GM19240 (cell line): ENCODE data around the gene EIF4H.
A peak's percentile ranks its signal among the peaks of the same experiment; 100 is the strongest.
"Not testable (repeated sequence)": the region's sequence is repeated elsewhere in the genome, so short reads cannot be mapped to it uniquely, and the experiment has no call there.

Experiments used
- DNase-seq: peaks from one replicate; pipeline ENCODE4 v3.0.0; 2011; ENCODE audit warnings: low spot score; ENCODE audit not compliant: insufficient read length

The EIF4H gene

DNA sequence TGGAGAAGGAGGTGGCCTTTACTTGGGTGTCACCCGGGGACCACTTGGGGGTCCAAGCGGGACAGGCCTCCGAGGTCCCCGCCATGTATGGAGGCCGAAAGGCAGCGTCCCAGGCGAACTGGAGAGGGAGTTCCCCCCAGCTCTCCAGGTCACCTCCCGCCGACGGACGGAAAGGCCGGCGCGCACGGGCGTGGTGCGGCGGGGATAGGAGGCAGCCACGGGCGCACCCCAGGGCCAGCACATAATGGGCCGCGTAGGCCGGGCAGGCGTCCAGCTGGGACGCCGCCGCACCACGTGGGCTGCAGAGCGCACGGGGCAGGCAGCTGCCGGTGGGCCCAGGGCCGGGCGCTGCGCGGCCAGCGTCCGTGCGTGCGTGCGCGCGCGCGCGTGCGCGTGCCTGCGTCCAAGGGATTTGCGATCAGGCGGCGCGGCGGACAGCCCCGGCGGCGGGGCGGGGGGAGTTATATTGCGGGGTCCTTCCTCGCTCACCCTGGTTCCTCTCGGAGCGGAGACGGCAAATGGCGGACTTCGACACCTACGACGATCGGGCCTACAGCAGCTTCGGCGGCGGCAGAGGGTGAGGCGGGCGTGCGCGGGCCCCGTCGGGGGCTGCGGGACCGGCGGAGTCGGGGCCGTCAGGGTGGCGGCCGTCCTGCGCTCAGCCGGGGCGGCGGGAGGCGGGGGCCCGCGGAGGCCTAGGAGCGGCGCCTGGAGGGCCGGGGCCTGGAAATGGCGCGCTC lies at the start of gene EIF4H:
Gene EIF4H (plus strand): TSS at position 491 of the 740 bp plus-strand sequence. CDS start 28 bp downstream, at position 519.
- DNase-seq: peak; percentile 70

GRCh38 chr7:74126220-74126880 lies 47.8 kb upstream of the EIF4H start:
- DNase-seq: no peak

- DNase-seq: no peak
Observed at GRCh38 chr7:74129887-74130286, 44.3 kb upstream of the EIF4H start.

GRCh38 chr7:74130518-74130917 lies 43.6 kb upstream of the EIF4H start:
- no peak for DNase-seq

GRCh38 chr7:74134117-74134620 lies 40.0 kb upstream of the EIF4H start:
- no peak for DNase-seq

- no peak for DNase-seq
Observed at GRCh38 chr7:74138334-74138867, 35.8 kb upstream of the EIF4H start.

DNA sequence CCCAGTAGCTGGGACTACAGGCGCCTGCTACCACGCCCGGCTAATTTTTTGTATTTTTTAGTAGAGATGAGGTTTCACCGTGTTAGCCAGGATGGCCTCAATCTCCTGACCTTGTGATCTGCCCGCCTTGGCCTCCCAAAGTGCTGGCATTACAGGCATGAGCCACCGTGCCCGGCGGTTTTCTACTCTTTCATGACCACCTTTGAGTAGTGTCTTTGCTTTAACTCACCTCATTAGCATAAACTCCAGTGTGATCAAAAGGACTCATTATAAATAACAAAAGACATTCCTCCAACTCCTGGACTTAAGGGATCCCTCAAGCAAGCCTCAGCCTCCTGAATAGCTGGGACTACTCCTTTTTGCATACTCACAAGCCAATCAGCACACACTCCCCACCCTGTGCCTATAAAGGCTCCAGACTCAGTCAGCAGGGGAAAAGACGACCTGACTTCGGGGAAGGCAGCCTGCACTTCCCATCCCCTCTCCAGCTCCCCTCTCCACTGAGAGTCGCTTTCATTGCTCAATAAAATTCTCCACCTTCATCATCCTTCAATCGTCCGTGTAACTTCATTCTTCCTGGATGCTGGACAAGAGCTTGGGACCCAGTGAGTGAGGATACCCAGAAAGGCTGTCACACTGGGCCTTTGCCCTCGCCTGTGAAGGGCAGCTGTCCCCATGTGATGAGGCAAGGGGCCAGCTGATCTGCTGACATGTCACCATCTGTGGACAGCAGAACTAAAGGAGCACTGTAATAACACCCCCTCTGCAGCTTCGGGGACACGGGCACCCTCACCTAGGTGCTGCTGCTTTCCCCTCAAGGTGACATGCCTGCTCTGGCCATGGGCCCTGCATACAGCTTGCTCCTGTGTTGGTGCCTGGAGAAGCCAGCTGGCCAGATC lies 35.0 kb upstream of the EIF4H start:
- DNase-seq: no peak

DNA sequence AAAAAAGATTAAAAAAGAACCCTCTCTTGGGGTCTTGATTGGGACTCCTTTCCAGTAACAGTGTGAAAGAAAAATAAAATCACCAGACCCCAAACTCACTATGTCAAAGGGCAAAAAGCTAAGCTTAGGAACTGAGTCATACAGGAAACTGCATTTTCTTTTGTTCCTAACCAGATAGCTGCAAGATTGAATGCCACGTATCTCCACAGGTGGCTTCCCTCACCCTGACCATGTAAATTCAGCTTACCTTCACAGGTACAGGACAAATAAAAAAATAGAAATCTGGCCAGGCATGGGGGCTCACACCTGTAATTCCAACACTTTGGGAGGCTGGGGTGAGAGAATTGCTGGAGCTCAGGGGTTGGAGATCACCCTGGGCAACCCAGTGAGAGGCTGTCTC lies 32.5 kb upstream of the EIF4H start:
- DNase-seq: no peak

DNA sequence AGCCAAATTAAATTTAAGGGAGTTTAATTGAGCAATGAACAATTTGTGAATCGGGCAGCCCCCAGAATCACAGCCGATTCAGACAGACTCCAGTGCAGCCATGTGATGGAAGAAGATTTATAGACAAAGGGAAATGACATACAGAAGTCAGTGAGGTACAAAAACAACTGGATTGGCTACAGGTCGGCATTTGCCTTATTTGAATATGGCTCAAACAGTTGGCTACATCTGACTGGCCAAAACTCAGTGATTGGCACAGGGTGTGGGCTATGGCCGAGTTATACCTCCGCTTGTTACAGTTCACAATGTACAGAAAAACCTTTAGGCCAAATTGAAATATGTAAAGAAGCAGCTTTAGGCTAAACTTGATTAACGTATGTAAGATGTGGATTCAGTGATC lies 30.8 kb upstream of the EIF4H start:
- DNase-seq: no peak

DNA sequence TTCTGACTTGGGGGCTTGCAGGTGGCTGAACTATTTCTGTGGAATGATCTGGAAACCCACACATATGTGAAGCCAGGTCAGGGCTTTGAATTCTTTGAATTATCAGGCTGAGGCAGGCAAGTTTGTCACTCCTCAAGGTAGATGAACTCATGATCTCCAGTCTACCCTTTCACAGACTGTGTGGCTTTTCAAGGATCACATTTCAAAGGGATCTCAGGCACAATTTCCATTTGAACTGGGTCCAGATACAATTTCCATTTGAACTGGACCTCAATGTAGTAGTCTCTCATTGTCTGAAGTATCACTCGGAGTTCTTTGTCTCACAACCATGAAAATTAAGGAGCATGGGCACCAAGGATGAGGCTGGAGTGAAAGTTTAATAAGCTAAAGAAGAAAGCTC lies 25.7 kb upstream of the EIF4H start:
- DNase-seq: no peak

GRCh38 chr7:74149071-74149470 lies 25.1 kb upstream of the EIF4H start:
- DNase-seq: no peak

GRCh38 chr7:74149603-74150002 lies 24.6 kb upstream of the EIF4H start:
- no peak for DNase-seq

- DNase-seq: no peak
Observed at GRCh38 chr7:74153736-74154135, 20.4 kb upstream of the EIF4H start.

- no peak for DNase-seq
Observed at GRCh38 chr7:74155810-74156395, 18.3 kb upstream of the EIF4H start.

- DNase-seq: no peak
Observed at GRCh38 chr7:74157605-74158004, 16.6 kb upstream of the EIF4H start.

DNA sequence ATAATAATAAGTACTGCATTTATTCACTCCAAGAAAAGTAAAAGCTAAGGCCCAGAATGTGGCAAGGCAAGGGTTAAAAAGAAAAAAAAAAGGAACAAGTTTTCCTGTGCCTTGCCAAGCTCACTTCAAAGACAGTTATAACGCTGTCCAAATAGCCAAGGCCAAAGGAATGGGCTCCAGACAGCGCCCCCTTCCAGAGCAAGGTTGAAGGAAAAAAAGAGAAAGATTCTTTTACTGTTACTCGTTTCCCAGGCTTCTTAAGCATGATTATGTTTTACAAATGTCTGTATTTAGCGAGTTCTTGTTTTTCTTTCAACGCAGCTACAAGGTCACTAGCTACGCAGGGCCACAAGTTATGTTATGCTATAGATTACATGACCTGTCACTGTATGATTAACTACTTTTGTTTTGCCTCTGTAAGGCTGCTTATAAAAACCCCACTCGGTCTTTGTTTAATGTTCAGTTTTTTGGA lies 9.1 kb upstream of the EIF4H start:
- no peak for DNase-seq

- DNase-seq: no peak
Observed at GRCh38 chr7:74165867-74166593, 8.1 kb upstream of the EIF4H start.

DNA sequence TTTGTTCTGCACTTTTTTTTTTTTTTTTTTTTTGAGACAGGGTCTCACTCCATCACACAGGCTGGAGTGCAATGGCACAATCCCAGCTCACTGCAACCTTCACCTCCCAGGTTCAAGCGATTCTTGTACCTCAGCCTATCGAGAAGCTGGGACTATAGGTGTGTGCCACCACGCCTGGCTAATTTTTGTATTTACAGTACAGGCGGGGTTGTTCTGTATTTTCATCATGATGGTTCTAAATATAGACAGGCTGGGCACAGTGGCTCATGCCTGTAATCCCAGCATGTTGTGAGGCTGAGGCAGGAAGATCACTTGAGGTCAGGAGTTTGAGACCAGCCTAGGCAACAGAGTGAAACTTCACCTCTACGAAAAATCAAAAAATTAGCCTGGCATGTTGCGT lies 6.8 kb upstream of the EIF4H start:
- DNase-seq: not testable (repeated sequence)

GRCh38 chr7:74173074-74173473 lies 1.1 kb upstream of the EIF4H start:
- no peak for DNase-seq

DNA sequence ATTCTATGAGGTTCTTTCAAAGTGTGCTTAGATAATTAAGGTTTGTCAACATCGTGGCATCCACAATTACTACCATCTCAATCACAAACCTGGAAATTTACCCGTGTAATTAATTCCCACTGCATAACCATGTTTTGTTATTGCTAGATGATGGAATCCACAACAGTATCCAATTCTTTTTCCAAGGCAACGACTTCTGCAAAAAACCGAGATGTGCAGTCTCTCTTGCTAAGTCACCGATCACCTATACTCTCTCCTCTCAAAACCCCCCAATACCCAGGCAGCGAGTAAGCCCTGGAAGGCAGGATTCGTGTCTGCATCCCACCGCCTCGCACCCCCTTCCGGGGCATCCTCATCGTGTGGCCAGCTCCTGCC lies 678 bp upstream of the EIF4H start:
- DNase-seq: no peak
